ENCODE results near the gene DDR2.

DDR2 gene

DNA sequence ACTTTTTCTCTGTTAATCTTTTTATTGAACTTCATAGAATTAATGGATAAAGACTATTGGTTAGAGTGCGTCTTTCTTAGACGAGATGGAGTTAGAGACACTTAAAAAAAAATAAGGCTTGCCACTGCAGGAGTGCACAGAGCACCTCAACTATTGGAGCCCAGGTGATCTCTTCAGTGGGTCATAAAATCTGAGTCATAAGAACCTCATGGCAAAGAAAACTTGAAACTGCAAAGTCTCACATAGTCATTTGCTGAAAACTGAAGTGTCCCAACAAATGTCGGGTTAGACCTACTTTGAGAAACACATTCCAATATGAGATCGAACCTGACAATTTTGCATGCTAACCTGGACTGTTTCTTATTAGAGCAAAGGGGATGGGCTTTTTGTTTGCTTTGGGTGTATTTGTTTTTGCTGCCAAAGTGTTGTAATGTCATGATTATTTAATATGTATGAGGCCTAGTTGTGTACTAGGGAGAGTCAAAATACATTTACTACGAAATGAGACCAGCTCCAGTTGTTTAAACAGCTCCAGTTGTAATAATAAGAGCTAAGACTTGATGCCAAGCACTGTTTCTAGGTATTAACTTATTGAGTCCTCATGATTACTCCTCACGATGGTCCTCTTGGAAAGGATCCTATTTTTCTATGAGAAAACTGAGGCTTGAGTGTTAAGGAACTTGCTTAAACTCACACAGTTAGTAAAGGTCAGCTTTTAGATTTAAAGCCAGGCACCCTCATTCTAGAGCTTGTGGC lies 65.1 kb downstream of the DDR2 start:
- no peak for DNase-seq (ENCODE audit: low read depth)

DNA sequence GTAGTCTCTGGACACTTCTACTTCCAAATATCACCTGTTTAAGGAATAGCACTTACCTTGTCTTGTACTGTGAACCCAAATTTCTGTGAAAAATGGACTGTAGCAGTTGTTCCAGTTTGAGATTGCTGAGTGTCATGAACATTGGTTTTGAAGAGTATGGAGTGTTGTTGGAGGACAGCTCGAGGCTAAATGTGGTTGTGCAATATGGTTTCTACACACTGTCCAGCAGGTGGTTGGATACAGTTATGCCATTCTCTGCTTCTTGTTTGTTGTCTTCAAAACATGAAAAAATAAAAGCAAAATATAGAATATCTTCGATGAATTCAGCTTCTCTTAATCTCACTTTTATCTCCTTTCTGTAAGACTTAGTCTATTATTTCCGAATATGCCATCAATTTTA lies 67.1 kb downstream of the DDR2 start:
- DNase-seq (ENCODE audit: low read depth) = no peak

DNA sequence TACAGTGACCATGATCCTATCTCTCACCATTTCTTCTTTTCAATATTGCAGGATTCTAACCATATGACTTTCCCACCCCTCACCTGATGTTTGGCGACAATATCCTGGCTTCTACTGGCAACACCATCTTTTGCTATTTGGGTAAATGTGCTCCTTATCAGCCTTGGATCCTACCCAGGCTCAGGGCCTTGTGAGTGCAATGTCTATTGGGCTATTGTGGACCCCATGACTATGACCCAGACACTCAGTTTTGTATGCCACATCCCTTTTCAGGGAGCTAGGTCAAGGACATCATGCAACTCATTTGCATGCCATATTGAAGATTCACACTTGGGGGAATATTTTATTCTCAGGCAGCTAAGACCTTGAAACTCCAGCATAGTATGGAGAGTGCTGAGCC lies 67.9 kb downstream of the DDR2 start:
- no peak for DNase-seq (ENCODE audit: low read depth)

DNA sequence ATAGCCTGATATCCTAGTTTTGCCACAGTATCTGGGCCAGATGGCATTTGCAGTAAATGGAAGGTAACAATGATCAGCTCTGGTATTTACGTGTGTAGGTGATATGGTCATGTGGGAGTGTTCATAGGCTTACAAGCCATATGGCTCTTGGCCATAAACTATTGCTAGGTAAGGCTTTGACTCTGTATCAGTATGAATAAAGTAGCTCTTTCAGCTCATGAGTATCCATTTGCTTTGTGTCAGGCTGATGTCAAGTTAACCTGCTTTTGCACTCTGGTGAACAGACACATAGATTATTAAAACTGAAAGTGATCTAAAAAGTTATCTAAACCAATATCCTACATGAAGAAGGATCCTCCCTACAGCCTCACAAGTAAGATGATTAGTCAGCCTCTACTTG lies 69.0 kb downstream of the DDR2 start:
- DNase-seq (ENCODE audit: low read depth) = no peak

DNA sequence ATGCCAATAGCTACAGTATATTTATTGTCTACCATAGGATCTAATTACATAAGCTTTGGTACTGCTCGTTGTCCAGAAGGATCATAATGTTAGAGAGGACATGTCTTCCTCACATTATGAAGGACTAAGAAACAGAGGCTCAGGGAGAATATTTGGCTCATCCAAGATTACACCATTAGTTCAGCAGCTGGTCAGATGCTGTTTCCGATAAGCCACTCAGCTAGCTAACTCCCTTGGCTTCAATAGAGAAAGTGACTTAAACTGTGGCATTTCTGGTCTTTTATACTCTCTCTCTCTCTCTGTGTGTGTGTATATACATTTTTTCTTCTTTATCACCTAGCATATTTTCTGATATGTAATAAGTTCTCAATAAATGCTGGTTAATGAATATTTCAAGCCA lies 70.4 kb downstream of the DDR2 start:
- no peak for DNase-seq (ENCODE audit: low read depth)

DNA sequence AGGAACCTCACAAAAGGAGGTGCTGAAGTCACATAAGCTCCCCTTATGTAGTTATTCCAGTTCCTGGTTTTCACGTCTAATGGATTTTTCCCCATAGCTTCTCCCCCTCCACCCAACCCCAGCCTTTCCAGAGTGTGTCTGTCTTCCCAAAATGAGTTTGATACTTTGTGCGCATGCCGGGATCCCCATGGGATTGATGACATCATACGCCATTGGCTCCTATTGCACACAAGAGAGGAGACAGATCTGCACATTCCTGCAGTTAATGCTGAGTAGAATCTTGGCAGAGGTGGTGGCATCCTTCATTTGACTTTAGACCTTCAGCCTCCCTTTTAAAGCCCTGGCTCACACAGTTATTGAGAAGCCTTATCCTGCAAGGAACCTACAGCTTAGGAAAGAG lies 71.4 kb downstream of the DDR2 start:
- DNase-seq (ENCODE audit: low read depth) = no peak

DNA sequence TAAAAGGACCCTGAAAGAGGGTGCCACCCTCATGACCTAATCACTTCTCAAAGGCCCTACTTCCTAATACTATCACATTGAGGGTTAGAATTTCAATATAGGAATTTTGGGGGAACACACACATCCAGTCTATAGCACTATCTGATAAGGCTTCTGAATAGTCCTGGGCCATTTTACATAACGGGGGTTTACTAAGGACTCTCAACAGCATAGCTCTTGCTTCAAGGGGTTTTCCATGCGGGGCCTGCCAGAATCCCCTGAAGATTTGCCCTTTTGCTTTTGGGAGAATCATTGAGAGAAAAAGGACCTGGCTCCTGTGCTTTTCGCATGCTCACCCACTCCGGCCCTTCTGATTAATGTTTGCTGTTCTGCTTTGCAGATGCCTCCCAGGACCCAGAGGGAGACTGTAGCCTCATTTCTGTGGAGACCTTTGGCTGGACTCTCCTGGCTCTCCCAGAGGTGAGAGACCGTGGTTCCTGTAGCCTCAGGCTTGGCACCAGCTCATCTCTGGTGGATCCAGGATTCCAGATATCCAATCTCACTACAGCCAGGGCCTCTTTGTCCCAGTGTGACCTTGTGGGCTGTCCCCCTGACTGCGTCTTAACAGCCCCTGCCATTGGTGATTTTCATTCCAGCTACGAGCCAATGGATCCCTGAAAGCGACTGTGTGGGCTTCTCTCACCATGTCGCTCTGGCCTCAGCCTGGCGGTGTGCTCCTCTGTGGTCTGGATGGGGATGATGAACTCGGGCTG lies 72.6 kb downstream of the DDR2 start:
- DNase-seq (ENCODE audit: low read depth) = no peak

DNA sequence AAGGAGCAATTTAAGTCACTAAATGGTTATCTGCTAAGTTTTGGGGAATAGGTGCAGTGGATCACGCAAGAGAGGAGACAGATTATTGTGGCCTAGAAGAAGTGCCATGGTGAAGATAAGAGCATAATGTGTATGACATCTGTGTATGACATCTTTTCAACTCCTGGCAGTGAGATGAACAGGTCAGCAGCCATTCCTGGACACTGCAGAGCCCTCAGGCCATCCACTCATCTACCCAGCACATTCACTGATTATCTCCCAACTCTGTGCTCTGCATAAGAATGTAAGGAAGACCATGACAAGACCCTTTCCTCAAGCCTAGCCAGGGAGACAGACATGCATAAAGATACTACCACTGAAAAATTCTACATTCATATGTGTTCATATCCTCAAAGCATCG lies 73.7 kb downstream of the DDR2 start:
- DNase-seq (ENCODE audit: low read depth) = no peak

DNA sequence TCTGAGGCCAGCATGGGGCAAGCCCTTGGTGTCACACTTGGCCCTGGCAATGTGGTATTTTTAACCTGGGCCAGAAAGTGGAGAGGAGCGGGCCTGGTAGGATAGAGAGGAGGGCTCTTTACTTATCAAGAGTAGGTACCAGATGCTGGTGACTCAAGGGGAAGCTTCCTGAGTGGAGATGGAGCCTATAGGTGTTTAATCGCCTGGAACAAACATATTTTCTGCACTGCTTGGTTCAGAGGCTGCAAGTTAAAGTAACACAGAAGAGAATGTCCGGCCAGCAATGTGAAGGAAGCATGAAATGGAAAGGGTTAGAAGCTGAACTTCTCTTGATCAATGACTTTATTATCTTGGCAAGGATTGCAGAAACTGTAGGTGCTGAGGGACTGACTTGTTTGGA lies 74.3 kb downstream of the DDR2 start:
- DNase-seq (ENCODE audit: low read depth) = no peak

DNA sequence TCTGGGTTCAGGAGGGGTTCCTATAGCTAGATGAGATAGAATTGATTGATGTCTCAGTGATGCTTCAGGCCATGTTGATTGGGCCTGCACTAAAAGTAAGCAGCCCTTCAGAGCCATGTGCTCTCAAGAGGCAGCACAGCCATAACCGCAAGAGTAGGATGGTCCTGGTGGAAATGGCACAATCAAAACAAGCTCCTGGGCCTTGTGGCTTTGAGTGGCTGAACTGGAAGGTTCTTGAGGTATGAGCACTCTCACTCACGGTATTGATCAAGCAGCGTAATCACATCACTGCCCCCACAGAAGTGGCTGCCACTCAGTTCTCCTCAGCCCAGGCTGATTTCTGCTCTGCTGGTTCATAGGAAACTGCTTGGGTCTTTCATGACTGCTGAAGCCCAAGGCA lies 76.0 kb downstream of the DDR2 start:
- DNase-seq (ENCODE audit: low read depth) = no peak

DNA sequence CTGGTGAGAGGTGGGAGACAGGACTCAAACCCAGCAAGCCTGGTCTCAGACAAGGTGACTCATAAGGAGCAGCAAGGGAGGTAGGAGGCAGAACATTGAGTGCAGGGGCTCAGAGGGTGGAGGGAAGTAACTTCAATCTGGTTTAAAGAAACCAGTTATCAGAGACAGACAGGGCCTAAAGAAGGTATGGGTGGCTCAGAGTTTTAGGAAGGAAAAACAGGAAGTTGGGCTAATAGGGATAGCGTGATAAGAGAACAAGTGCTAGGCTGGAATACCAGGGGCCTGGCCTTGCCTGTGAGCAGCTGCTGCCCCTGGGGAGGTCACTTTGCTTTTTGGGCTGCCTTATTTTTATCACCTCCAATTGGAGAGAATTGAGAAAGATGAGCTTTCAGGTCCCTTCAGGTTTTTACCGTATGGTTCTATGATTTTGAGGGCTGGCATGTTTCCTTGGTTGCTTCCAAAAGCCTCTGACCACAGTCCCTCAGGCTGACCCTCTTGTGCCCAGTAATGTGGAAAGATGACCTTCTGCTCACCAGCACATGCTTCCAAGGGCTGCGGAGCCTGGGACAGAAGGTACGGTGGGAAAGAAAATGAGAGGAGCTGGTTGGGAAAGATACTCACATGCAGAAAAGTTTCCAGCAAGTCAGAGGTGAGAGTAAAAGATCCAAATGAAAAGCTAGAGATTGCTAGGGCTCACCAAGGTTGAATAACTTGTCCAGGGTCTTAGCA lies 77.0 kb downstream of the DDR2 start:
- no peak for DNase-seq (ENCODE audit: low read depth)

DNA sequence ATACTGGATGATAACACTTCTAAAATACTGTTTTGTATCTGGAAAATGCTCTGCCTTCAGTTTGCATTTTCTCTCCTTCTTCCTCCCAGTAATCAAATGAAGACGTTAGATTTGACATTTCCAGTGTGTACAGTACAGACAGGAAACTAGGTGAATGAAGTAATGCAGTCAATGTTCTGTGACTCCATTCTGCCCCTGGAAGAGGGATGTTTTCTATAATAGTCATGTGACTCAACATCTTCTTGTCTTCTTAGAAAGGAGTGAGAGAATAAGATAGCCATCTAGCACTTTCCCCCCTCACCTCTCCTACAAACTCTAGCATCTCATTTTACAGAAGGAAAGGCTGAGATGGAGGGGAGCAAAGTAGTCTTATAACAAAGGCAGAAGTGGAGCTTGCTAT lies 77.6 kb downstream of the DDR2 start:
- DNase-seq (ENCODE audit: low read depth) = no peak

DNA sequence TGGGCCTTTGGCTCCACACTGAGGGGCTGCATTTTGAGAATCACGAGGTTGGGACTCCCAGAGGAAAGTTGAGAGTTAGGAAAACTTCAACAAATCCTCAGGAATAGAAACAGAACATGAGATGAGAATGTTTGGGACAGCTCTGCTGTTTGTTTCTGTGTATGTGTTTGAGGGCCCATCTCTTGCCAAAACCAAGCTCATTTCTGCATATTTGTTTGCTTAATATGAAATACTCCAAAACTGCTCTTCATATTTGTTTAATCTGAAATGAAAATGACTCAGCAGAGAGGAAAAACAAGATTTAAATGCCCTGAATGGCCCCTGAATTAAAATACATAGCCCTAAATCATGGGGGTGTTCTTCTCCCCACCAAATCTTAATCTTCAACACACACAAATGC lies 78.1 kb downstream of the DDR2 start:
- DNase-seq (ENCODE audit: low read depth) = no peak

DNA sequence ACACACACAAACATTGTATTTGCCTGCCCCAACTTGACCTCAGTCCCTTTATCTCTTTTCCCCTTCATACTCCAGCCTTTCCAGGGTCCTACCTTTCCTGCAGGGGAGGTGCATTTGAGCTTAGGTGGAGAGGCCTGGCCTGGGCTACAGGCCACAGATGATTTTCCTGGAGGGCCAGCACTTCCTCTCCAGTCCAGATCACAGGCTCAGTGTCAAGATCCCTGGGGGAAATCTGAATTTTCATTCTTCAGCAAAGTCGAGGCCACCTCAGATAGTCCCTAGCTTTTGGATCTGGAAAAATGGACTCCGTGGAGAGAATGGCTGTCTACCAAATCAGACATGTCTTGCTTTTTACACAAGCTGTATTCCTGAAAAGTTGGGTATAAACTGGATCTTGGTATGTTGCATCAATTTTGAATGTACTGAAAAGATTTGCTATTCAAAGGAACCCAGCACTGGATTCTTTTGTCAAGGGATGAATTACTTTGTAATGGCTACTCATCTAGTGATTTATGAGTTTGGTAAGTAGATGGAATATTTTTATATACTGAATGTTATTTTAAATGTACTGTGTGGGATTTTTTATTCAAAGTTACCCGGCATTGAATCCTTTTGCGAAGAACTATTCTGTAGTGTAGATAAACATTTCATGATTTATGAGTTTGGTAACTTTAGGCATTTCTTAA lies 78.7 kb downstream of the DDR2 start:
- no peak for DNase-seq (ENCODE audit: low read depth)

DNA sequence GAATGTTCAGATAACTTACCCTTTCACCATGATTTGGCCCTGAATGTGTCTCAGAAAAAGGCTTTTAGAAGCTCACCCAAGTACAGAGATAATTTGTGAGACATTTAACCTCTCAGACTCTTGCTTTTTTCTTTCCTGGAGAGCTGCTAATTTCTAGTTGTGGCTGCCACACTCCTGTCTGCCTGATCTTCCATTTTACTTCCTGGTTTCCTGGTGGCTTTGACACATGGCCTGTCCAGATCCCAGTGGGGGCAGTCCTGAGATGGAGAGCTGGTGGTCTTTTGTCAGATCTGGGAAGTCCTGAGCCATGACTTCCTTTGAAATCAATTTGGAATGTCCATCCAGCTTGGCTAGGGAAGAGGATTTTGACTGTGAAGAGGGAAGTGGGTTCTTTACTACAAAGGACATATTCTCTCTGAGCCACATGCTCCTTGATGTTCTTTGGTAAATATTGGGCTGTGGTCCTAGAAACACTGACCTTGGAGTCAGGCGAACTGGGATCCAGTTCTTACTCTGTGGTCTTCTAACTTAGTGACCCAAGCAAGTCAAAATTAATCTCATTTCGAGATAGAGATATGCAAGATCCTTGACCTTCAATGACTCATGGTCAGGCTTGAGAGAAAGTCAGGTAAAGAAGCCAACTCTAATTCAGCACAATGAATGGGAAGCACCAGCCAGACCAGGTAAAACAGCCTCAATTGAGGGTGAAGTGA lies 80.2 kb downstream of the DDR2 start:
- DNase-seq (ENCODE audit: low read depth) = no peak

DNA sequence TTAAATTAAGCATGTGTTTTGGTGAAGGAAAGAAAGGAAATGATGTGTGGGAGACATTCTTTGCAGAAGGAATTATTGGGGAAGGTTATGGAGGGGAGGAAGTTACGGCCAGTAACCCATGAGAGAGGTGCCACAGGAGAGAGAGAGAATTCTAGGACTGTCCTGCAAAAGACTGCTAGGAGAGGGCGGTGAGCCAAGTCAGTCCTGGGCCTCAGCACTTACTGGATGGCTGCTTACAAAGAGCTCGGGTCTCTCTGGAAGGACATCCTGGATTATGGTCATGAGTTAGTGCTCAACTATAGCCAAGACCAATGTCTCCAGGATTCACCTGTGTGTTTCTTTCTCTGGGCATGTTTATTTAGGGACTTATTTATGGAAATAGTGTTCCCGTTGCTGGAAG lies 83.9 kb downstream of the DDR2 start:
- DNase-seq (ENCODE audit: low read depth) = no peak

DNA sequence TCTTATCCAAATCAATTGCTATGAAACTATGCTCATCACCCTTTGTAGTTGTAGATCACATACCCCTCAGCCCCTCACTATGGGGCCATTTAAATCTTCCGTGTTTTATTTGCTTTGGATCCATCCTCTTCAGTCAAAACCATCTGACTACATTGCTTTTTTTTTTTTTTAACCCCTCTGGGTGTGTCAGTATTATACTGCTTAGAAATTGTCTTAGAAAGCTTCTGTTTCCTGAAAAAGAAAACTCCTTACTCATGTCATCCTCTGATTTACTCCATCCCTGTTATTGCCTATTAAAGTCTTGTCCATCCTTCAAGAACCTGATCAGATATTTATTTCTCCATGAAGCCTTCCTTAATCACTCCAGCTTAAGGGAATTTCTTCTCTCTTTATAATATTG lies 84.3 kb downstream of the DDR2 start:
- DNase-seq (ENCODE audit: low read depth) = no peak

DNA sequence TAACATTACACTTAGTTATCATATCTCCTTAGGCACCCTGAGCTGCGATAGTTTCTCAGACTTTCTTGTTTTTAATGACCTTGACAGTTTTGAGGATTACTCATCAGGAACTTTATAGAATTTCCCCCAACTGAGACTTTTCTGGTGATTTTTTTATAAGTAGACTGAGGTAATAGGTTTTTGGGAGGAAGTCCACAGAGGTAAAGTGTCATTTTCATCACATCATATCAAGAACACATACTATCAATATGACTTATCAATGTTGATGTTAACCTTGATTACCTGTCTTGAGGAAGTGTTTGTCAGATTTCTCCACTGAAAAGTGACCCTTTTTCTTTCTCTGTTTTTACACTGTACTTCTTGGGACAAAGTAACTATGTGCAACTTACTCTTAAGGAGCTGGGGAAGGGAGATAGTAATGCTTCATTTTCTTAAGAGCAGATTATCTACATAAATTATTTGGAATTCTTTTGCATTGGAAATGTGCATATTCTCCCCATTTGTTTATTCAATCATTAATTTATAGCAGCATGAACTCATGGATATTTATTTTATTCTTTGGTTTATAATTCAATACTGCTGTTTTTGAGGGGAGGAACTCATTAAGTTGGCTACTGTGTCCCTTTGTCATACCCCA lies 85.4 kb downstream of the DDR2 start:
- DNase-seq (ENCODE audit: low read depth) = no peak

DNA sequence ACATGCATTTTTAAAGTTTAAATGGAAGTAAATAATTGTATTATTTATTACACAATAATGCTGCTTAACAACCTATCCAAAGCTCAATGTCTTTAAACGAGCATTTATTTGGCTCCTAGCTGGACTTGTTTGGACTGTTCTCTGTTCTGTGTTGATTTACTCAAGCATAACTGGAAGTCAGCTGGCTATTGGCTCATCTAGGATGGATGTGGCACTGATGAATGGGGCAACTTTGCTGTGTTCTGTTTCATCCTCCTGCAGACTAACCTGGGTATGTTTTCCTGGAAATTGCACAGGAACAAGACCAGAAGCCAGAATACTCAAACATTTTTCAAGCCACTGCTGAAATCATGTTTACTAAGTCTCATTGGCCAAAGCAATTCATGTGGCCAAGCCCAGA lies 87.4 kb downstream of the DDR2 start:
- DNase-seq (ENCODE audit: low read depth) = no peak

DNA sequence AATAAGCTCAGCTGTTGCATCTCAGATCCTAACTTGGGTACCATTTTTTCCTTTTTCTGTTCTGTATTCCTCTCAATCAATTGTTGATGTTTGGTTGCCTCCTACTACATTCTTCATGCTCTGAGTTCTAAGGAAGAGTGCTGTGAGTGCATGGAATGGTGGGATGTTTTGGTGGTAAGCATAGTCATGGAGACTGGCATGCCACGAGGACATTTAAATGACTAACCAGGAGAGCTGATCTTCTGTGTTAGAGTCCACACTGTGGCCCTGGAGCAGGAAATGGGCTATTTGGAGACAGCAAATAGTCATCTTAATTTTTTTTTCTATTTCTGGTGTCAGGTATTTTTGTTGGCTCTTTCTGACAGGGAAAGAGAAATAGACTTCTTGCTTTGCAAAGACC lies 88.7 kb downstream of the DDR2 start:
- DNase-seq (ENCODE audit: low read depth) = no peak

DNA sequence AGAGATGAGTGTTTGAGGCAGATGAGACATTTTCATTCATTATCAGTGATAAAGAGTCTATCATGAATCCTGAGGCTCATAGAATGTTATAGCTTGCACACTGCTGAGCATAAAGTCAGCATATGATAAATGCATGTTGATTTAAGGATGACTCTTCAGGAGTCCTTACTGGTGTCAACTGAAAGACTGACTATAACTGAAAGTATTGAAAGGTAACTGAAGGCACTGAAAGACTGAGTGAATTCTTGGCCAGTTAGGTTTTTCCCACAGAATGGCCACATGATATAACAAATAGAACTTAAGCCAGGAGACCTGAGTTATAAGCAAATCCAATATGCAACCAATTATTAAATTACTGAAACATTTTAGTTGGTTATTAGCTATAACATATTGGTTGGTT lies 89.2 kb downstream of the DDR2 start:
- no peak for DNase-seq (ENCODE audit: low read depth)

DNA sequence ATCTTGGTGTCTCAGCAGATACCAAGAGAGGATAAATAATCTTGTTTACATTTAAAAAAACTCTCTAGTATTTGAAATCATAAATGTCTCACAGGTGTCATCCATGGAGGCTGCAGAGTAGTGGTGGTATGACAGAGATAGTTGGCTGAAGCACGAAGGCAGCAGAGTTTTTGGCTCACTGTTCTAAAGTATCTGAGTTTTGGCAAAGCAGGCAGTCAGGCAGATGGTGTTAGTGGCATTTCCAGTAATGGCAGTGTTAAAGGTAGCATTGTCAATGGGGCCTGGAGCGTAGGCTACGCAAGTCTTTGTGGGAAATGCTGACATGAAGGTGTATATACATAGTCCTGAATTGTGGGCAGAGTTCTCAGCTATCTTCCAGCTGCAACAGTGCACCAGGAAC lies 89.8 kb downstream of the DDR2 start:
- no peak for DNase-seq (ENCODE audit: low read depth)
